Neural cell (in vitro differentiated cells): ENCODE data around the gene KCNJ4. TPM values are rescaled to one million over a fixed set of nuclear protein-coding genes. Genes with fewer than 3 reads are reported as not detected.

Experiments
- H2AFZ ChIP-seq: fragments of 200-600, 300-800 bp; sonication (generic), shearing (Covaris generic); 2 replicates; pipeline ENCODE4 v1.6.0; 2014; ENCODE audit warnings: low read depth, mild to moderate bottlenecking, antibody characterized with exemption, low read length, moderate library complexity
- H3F3A ChIP-seq: fragments of 200-600 bp; shearing (Covaris generic); 2 replicates; pipeline ENCODE4 v1.6.1; 2016; ENCODE audit warnings: mild to moderate bottlenecking, moderate library complexity, mixed read lengths, antibody characterized with exemption, low read length; ENCODE audit not compliant: insufficient read depth, poor library complexity, severe bottlenecking
- H3K27ac ChIP-seq: fragments of 200-600, 300-800 bp; sonication (generic), shearing (Covaris generic); 2 replicates; pipeline ENCODE4 v1.5.1; 2014; ENCODE audit warnings: mild to moderate bottlenecking, low read length, moderate library complexity
- H3K27me3 ChIP-seq: fragments of 300-800, 200-600 bp; sonication (generic), shearing (Covaris generic); 2 replicates; pipeline ENCODE4 v1.6.0; 2014; ENCODE audit warnings: mild to moderate bottlenecking, low read depth, low read length, moderate library complexity; ENCODE audit not compliant: insufficient read depth
- H3K36me3 ChIP-seq: fragments of 300-800, 200-600 bp; sonication (generic), shearing (Covaris generic); 2 replicates; pipeline ENCODE4 v1.5.1; 2014; ENCODE audit warnings: mild to moderate bottlenecking, antibody characterized with exemption, low read length, moderate library complexity; ENCODE audit not compliant: insufficient read depth
- H3K4me2 ChIP-seq: fragments of 300-800, 200-600 bp; sonication (generic), shearing (Covaris generic); 2 replicates; pipeline ENCODE4 v1.6.0; 2014; ENCODE audit warnings: mild to moderate bottlenecking, low read length
- H3K4me3 ChIP-seq: fragments of 300-800, 200-600 bp; sonication (generic), shearing (Covaris generic); 2 replicates; pipeline ENCODE4 v1.5.1; 2014; ENCODE audit warnings: mild to moderate bottlenecking, low read length, moderate library complexity
- H3K79me2 ChIP-seq: fragments of 200-600 bp; shearing (Covaris generic); replicated peaks from 2 replicates; pipeline ENCODE4 v1.6.0; 2014; ENCODE audit warnings: mild to moderate bottlenecking, low read length, moderate library complexity; ENCODE audit not compliant: insufficient read depth
- H3K9ac ChIP-seq: fragments of 300-800, 200-600 bp; sonication (generic), shearing (Covaris generic); 2 replicates; pipeline ENCODE4 v1.6.1; 2016; ENCODE audit warnings: mild to moderate bottlenecking, low read length, mixed read lengths
- H3K9me2 ChIP-seq: fragments of 200-600 bp; shearing (Covaris generic); 2 replicates; pipeline ENCODE4 v1.6.1; 2016; ENCODE audit warnings: mild to moderate bottlenecking, low read length, mixed read lengths; ENCODE audit not compliant: insufficient read depth
- H3K9me3 ChIP-seq: fragments of 200-600, 300-800 bp; sonication (generic), shearing (Covaris generic); 2 replicates; pipeline ENCODE4 v1.6.1; 2016; ENCODE audit warnings: mild to moderate bottlenecking, mixed run types, low read length, moderate library complexity, mixed read lengths
- H4K20me1 ChIP-seq: fragments of 200-600 bp; shearing (Covaris generic); 2 replicates; pipeline ENCODE4 v1.6.1; 2016; ENCODE audit warnings: mild to moderate bottlenecking, mixed run types; ENCODE audit not compliant: insufficient read depth
- CTCF ChIP-seq: fragments of 450-650 bp; IDR thresholded peaks from 2 replicates; pipeline ENCODE4 v1.5.1; 2014; ENCODE audit warnings: antibody characterized with exemption, mild to moderate bottlenecking, moderate library complexity; ENCODE audit not compliant: poor library complexity, severe bottlenecking
- EP300 ChIP-seq: fragments of 450-650 bp; conservative IDR thresholded peaks from 2 replicates; pipeline ENCODE4 v1.6.1; 2014; ENCODE audit warnings: antibody characterized with exemption, mild to moderate bottlenecking, moderate library complexity; ENCODE audit not compliant: poor library complexity, severe bottlenecking
- EZH2 ChIP-seq: fragments of 200-600, 300-800 bp; shearing (Covaris generic), sonication (generic); IDR thresholded peaks from 2 replicates; pipeline ENCODE4 v1.6.1; 2014; ENCODE audit warnings: antibody characterized with exemption, low read length, borderline replicate concordance, mild to moderate bottlenecking; ENCODE audit not compliant: insufficient read depth, poor library complexity, severe bottlenecking
- MXI1 ChIP-seq: fragments of 450-650 bp; conservative IDR thresholded peaks from 2 replicates; pipeline ENCODE4 v1.6.1; 2014; ENCODE audit warnings: antibody characterized with exemption, mild to moderate bottlenecking; ENCODE audit not compliant: poor library complexity, severe bottlenecking
- POLR2AphosphoS5 ChIP-seq: IDR thresholded peaks from 2 replicates; pipeline ENCODE4 v1.6.1; 2012
- RAD21 ChIP-seq: fragments of 450-650 bp; conservative IDR thresholded peaks from 2 replicates; pipeline ENCODE4 v1.6.1; 2014; ENCODE audit warnings: antibody characterized with exemption, mild to moderate bottlenecking, moderate library complexity
- SMC3 ChIP-seq: fragments of 450-650 bp; conservative IDR thresholded peaks from 2 replicates; pipeline ENCODE4 v1.6.1; 2014; ENCODE audit warnings: antibody characterized with exemption, mild to moderate bottlenecking, moderate library complexity; ENCODE audit not compliant: poor library complexity
- TAF1 ChIP-seq: IDR thresholded peaks from 2 replicates; pipeline ENCODE4 v1.6.1; 2012; ENCODE audit warnings: low read depth
- polyA plus RNA-seq: library from polyadenylated mRNA; depleted of rRNA; stranded (reverse); fragments of >200 nt; gene quantifications from 2 replicates; pipeline ENCODE4 v1.2.3, GENCODE V29; 2014
- TF ChIP-seq, protein P1 (sequence below): IDR thresholded peaks from 2 replicates; pipeline ENCODE4 v1.6.1; 2012; ENCODE audit warnings: borderline replicate concordance

KCNJ4 gene
- polyA plus RNA-seq, 1 donor from 2014 or later, result 1.7 TPM

DNA sequence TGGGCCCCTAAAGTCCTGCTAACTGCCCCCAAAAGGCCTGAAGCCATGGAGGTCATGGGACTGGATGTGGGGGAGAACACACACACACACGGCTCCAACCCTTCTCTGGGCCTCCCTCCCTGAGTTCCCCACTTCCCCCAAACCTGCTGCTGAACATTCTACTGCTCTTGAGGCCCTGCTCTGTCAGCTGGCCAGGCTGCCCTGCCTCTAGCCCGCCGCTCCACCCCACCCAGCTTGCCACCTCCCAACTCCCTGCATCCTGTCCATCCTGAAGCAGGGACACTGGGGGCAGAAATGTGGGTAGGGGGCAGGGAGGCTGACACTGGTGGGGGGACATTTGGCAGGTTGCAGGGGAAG is 1.0 kb downstream of the KCNJ4 start:
- Histone ChIP-seq H3K9me2 (no peaks in the 10 kb centered on the region), H3K9me3 (no peaks in the 10 kb centered on the region), H3F3A (no peaks in the 10 kb centered on the region), H3K27me3 (peaks cover 12% of the 10 kb centered on the region), H3K9ac (no peak overlapping the region), H3K4me2 (no peak overlapping the region), H3K4me3 (peak overlapping the region; percentile 58), H4K20me1 (no peaks in the 10 kb centered on the region), H3K36me3 (no peaks in the 10 kb centered on the region), H3K27ac (no peak overlapping the region), H3K79me2 (no peaks in the 10 kb centered on the region), H2AFZ (no peak overlapping the region)
- TF ChIP-seq EZH2, result no peak
- TF ChIP-seq, protein P1, sequence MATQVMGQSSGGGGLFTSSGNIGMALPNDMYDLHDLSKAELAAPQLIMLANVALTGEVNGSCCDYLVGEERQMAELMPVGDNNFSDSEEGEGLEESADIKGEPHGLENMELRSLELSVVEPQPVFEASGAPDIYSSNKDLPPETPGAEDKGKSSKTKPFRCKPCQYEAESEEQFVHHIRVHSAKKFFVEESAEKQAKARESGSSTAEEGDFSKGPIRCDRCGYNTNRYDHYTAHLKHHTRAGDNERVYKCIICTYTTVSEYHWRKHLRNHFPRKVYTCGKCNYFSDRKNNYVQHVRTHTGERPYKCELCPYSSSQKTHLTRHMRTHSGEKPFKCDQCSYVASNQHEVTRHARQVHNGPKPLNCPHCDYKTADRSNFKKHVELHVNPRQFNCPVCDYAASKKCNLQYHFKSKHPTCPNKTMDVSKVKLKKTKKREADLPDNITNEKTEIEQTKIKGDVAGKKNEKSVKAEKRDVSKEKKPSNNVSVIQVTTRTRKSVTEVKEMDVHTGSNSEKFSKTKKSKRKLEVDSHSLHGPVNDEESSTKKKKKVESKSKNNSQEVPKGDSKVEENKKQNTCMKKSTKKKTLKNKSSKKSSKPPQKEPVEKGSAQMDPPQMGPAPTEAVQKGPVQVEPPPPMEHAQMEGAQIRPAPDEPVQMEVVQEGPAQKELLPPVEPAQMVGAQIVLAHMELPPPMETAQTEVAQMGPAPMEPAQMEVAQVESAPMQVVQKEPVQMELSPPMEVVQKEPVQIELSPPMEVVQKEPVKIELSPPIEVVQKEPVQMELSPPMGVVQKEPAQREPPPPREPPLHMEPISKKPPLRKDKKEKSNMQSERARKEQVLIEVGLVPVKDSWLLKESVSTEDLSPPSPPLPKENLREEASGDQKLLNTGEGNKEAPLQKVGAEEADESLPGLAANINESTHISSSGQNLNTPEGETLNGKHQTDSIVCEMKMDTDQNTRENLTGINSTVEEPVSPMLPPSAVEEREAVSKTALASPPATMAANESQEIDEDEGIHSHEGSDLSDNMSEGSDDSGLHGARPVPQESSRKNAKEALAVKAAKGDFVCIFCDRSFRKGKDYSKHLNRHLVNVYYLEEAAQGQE, result no peak
- no peak for TF ChIP-seq POLR2AphosphoS5
- TF ChIP-seq EP300, result no peak
- TF ChIP-seq TAF1, result no peak
- no peak for TF ChIP-seq RAD21
- TF ChIP-seq CTCF, result no peak

DNA sequence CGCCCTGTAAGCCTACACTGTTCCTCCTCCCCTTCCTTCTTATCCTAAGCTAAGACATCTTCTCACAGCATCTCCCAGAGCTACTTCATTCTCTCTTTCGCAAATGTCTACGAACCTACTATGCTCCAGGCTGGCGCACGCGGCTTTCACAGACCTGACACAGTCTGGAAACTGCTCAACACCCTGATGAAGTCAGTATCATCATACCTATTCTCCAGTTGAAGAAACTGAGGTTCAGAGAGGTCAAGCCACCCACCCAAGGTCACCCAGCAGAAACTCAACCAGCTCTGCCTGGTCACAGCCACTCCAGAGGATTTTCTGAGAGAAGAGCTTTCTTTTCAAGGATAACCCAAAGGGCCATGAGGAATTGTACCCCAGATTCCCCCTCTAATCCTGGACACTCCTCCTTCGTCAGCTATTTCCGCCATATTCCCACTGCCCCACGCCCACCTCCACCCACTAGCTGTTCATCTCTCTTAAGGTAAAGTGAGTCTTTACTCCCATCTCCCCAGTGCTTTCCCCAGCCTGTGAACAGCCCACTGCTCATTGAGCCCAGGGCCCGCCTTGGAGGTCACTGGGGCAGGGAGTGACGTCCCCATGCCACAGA is 1.8 kb downstream of the KCNJ4 start:
- H3K27me3 ChIP-seq, result peaks cover 12% of the 10 kb centered on the region
- no peak overlapping the region for H3K4me3 ChIP-seq
- H4K20me1 ChIP-seq, result no peaks in the 10 kb centered on the region
- H3K9ac ChIP-seq, result no peak overlapping the region
- H3K79me2 ChIP-seq, result no peaks in the 10 kb centered on the region
- no peaks in the 10 kb centered on the region for H3K9me2 ChIP-seq
- H3K9me3 ChIP-seq, result no peaks in the 10 kb centered on the region
- no peaks in the 10 kb centered on the region for H3K36me3 ChIP-seq
- no peaks in the 10 kb centered on the region for H3F3A ChIP-seq
- TF ChIP-seq MXI1, result no peak
- TF ChIP-seq POLR2AphosphoS5, result no peak
- TF ChIP-seq, protein P1, result no peak
- no peak for TF ChIP-seq RAD21
- TF ChIP-seq TAF1, result no peak
- no peak for TF ChIP-seq CTCF
- TF ChIP-seq EP300, result no peak
- no peak for TF ChIP-seq SMC3
- no peak overlapping the region for H3K27ac ChIP-seq
- H2AFZ ChIP-seq, result no peak overlapping the region
- no peak overlapping the region for H3K4me2 ChIP-seq
